ENCODE data around the gene RAMP3.

The RAMP3 gene

GRCh38 chr7:45181286-45181960 lies 23.8 kb downstream of the RAMP3 start:
- no peak for DNase-seq

- no peak for DNase-seq
Observed at GRCh38 chr7:45181991-45182855, 24.6 kb downstream of the RAMP3 start.

- no peak for DNase-seq
Observed at GRCh38 chr7:45182856-45183710, 25.5 kb downstream of the RAMP3 start.

GRCh38 chr7:45183711-45184210 lies 26.2 kb downstream of the RAMP3 start:
- DNase-seq, result no peak

- DNase-seq, result no peak
Observed at GRCh38 chr7:45184326-45185027, 26.9 kb downstream of the RAMP3 start.

GRCh38 chr7:45185028-45185863 lies 27.7 kb downstream of the RAMP3 start:
- DNase-seq, result no peak

DNA sequence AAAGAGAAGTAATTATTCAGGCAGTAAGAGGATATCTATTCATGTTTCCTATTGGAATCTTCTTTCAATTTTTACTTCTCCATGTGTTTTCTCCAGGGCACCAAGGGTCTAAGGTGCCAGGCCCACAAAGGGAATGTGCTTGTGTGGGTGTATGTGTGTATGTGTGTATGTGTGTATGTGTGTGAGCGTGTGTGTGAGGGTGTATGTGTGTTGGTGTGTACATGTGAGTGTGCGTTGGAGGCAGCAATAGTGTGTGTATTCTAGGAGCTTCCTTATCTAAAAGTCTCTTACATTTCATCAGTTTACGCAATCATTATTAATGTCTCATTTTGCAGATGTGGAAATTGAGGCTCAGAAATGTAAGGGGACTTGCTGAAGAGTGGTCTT lies 28.3 kb downstream of the RAMP3 start:
- DNase-seq, result no peak

DNA sequence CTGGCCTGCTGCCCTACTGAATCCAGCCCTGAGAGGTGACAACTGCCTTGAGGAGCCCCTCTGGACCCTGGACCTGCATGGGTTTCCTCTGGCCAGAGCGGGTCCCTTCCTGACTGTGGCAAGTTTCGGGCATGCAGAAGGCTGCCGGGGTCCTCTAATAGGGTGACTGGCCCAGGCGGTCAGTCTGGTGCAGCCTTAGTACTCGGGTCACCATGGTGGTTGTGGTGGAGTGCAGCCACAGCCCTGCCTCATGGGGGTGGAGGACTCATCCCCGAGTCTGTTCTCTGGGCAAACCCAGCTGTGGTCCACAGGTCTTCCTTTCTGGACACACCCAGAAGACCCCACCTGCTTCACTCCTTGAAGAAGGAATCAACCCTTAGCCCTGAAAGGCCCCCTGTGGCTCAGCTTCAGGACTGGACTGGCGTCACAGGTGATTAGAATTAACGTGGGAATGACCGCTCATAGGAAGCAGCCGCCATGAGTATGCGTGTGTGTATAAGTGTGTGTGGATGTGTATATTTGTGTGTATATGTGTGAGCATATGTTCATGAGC lies 28.7 kb downstream of the RAMP3 start:
- no peak for DNase-seq

DNA sequence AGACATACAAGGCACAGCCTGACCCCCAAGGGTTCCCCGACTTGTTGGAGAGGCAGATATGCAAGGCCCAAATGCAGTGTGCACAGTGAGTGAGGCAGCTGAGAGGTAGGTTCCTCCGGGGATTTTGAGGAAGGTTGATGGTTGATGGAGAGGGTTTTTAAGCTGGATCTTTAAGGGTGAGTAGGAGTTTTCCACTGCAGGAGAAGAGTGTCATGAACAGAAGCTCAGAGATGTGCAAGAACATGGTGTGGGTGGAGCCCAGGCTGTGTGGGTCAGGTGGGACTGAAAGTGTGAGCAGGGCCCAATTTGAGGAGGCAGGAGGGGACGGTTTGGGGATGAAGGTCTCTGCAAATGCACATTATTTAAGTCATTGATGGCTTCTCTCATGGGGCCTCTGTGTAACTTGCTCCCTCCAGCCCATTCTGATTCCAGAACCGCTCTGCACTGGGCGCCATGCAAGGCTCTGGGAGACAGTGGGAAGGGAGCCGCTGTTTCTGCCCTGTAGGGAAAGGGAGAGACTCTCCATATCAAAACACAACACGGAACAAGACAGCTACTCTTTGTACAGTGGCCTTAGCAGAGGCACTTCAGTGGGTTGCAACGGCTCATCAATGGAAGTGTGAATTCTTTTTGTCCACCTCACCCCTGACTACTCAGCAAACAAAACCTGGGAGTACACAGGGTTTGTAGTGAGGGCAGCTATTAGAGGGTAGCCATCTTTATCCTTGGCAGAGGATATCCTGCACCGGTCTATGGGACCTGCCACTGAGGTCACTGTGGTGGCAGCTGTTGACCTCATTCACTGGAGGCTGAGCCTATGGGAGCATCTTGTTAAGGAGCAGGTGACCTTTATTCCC lies 29.7 kb downstream of the RAMP3 start:
- DNase-seq, result no peak

DNA sequence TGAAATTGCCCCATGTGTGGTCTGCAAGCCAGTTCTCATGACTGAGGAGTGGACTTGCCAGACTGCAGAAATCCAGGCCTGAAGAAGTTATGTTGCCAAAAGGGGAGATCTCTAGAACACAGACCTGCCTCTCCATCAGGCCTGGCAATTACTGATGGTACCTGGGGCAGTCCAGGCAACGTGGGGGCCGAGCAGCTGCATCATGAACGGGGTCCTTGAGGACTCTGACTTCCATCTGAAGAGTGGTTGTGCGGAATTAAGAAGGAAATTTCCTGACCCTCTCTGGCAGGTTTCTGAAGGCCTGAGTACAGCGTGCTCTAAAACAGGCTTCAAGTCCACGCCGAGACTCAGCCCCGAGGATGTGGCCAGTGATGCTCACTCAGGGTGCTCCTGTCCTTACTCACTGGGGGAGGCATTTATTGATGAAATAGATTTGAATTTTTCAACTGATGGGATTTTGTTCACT lies 30.4 kb downstream of the RAMP3 start:
- no peak for DNase-seq

DNA sequence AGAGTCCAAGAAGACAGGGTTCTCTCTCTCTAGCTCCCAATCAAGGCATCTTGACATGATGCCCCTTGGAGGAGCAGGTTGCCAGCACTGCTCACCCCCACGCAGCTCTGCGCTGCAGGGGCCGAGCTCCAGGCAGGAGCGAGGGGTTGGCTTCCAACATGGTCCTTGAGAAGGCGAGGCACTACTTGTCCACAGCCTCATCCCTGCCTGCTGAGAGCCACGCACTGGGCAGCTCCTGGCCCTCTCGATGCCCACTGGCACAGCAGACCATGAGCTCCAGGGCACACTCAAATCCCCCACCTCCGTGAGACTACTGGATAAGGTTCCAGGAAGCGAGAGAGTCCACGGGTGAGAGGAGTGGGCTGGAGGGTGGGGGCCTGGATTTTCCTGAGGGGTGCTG lies 31.1 kb downstream of the RAMP3 start:
- DNase-seq, result no peak

DNA sequence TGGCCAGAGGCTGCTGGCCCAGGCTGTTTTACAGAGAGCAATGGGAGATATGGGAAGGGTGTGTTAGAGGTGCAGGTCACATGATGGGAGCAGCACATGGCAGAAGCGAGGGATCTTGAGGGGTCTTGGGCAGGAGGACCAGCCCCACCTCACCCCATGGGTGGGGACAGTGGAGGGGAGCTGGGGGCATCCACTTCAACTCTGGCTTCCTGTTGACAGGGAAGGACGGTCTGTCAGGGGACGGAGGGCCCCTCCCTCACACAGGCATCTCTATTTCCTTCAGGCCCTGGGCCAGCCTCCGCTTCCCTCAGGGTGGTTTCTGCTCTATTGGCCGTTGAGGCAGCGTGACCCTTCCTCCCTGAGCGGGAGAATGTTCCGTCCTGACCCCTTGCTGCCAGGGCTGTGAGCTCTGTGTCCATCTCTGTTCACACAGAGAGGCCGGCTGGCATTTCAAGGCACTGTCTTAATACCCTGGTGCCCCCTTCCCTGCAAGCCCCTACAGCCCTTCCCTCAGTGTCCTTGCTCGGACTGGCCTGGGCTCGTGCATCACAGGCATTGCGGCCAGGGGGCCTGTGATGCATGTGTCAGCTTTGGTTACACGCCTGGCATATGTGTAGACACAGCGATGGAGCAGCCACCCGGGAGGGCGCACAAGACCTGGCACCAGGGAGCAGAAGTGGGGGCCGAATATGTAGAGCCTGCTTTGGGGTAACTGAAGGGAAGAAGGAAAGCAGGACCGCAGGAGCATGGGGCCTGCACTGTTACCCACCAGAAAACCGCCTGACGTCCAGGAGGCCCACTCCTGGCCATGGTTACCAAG lies 31.8 kb downstream of the RAMP3 start:
- DNase-seq, result no peak

- no peak for DNase-seq
Observed at GRCh38 chr7:45190406-45191165, 33.0 kb downstream of the RAMP3 start.

GRCh38 chr7:45191396-45191795 lies 33.8 kb downstream of the RAMP3 start:
- no peak for DNase-seq

- no peak for DNase-seq
Observed at GRCh38 chr7:45192621-45193041, 35.0 kb downstream of the RAMP3 start.

- no peak for DNase-seq
Observed at GRCh38 chr7:45193828-45194227, 36.2 kb downstream of the RAMP3 start.

DNA sequence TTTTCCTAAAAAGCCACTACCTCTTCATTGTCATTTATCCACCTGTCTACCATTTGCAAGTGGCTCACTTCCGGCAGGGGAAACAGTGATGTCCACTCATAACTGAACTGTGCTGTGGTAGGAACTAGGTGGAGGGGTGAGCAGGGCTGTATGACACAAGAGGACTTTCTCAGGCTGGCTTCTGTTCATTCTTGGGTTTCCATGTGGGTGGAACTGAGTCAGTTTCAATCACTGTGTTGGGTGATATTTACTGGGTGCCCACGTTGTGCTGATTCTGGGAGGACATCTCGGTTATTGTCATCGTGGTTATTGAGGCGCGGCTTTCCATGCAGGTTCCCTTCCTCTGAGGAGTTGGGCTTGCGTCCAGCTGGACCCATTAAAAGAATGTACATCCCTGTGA lies 38.8 kb downstream of the RAMP3 start:
- peak; percentile 82 for DNase-seq

GRCh38 chr7:45197461-45197860 lies 39.9 kb downstream of the RAMP3 start:
- DNase-seq, result no peak

Measured in stimulated activated CD4-positive, alpha-beta T cell treated with anti-CD3 and anti-CD28 coated beads, Interleukin-15, amount 100 ng/mL, for 24 hours (primary cell).